Measurements from ENCODE around the gene PRR22.
"Not testable (repeated sequence)": the region's sequence is repeated elsewhere in the genome, so short reads cannot be mapped to it uniquely, and the experiment has no call there.

PRR22 gene

GRCh38 chr19:5790559-5791520 is 6.3 kb upstream of the PRR22 start, which contains the start of gene DUS3L:
DUS3L (minus strand) TSS chr19:5791163; CDS start chr19:5791141, 22 bp downstream.
- peak; percentile 91 for DNase-seq

- no peak for DNase-seq
Measured at GRCh38 chr19:5789886-5790558, 5.5 kb upstream of the PRR22 start.

DNA sequence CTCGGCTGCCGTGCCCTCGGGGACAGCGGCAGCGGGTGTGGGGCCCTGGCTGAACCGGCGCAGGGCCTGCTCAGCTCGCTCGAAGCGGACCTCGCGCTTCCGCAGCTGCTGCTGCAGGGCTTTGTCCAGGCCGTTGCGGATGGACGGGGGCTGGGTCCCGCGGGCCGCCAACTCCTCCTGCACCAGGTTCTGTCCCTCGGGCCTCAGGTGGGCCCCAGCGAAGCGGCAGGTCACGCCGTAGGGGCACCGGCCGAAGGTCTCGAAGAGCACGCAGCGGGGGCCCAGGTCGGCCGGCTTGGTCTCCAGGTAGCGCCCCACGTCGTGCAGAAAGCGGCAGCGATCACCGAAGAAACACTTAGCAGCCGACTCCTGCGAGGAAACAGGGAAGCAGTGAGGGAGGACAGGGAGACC is 4.8 kb upstream of the PRR22 start:
- no peak for DNase-seq

DNA sequence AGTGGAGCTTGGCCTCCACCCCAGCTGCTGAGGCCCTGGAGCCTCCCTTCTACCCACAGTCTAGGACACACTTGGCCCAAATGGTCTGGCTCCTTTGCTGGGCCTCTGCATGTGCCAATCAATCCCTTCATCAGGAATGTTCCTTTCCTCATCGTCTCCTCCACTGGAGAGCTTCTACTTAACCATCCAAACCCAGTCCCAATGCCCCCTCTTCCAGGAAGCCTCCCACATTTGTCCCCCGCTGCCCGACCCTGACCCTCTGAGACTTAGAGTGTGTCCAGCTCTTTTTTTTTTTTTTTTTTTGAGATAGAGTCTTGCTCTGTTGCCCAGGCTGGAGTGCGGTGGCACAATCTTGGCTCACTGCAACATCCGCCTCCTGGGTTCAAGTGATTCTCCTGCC is 3.9 kb upstream of the PRR22 start:
- DNase-seq = no peak

GRCh38 chr19:5787409-5788182 is 3.0 kb upstream of the PRR22 start:
- no peak for DNase-seq

DNA sequence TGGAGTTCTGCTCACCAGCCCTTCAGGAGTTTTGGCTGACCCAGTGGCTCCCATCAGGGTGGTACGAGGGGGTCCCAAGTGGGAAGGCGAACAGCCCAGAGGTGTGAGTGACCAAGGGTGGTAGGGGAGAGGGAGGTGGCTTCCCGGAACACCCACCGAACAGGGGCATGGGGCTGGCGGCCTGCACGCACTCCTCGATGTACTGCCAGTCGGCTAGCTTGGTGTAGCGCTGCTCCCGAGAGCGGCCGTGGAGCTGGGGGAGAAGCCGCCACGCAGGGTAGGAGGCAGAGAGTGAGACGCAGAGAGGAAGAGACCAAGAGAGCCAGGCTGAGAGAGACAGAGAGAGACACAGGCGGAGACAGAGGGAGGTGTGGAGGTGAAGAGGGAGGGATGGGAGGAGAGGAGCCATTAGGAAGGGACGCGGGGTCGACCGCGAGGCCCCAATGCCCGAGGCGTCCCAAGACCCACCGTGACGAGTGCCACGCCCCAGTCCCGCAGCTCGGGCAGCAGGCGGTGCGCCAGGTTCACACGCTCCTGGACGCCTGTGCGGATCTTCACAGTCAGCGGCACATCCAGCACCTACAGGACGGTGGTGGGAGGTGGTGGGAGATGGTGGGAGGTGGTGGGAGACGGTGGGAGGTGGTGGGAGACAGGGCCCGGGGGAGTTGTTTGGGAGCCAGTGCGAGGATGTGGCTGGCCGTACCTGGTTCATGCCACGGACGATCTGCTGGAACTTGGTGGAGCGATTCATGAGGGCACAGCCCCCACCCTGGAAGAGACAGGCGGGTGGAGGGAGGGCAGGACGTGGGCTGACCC is 2.3 kb upstream of the PRR22 start:
- DNase-seq = no peak

GRCh38 chr19:5785423-5785822 is 877 bp upstream of the PRR22 start:
- DNase-seq = no peak

DNA sequence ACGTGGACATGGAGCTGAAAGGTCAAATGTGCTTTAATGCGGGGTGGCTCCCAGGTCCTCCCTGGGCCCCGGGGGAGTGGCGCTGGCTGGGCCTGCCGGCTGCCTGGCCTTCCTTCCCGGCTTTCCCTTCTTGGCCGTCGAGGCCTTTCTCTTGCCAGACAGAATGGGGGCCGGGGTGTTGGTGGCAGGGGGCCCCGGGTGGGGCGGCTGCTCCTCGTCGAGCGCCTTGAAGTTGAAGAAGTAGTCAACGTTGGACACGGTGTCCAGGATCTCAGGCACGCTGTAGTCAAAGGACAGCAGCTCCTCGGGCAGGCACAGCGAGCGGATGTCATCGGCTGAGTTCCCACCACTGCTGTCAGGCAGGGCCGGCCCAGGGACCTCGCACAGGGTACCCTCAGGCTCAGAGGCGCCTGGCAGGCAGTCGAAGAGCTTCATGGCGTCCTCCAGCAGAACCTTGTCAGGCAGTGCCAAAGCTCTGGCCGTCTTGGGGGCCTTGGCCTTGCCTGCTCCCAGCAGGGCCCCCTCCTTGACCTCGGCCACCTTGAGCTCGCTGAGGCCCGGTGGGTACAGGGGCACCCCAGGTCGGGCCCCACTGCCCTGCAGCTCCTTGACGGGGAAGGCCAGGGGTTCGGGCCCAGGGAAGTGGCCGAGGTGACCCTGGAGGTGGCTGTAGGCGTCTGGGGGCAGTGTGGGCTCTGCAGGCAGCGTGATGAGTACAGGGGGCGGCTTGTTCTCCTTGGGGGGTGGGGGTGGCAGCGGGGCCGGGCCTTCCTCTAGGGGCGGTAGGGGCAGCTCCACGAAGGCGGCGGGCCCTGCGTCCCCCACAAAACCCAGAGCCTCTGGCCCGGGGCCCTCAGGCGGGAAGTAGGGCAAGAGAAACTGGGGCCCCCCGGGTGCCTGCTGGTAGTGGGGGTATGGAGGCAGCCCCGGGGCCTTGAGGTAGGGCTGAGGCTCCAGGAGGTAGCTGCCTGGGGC is 1.3 kb downstream of the PRR22 start:
- no peak for DNase-seq

DNA sequence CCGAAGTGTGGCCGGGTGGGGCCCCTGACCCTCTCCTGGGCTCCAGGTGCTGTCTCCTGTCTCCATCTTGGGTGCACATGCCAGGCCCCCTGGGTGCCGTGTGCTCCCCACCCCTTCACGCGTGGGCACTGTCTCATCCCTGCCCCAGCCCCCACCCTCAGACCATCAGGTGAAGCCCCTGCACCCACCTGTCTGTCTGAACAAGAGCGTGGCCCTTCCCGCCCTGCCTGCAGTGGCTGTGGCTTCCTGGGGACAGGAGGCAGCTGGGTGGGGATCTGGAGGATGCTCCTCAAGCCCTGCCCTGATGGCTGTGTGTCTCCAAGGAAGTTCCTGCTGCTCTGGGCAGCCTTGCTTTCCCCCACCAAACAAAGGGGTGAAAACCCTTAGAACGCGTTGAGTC is 2.2 kb downstream of the PRR22 start:
- DNase-seq = no peak

GRCh38 chr19:5780916-5781315 is 3.6 kb downstream of the PRR22 start:
- not testable (repeated sequence) for DNase-seq

- DNase-seq = no peak
Measured at GRCh38 chr19:5778402-5778801, 6.1 kb downstream of the PRR22 start.

- no peak for DNase-seq
Measured at GRCh38 chr19:5775668-5776309, 8.8 kb downstream of the PRR22 start.

DNA sequence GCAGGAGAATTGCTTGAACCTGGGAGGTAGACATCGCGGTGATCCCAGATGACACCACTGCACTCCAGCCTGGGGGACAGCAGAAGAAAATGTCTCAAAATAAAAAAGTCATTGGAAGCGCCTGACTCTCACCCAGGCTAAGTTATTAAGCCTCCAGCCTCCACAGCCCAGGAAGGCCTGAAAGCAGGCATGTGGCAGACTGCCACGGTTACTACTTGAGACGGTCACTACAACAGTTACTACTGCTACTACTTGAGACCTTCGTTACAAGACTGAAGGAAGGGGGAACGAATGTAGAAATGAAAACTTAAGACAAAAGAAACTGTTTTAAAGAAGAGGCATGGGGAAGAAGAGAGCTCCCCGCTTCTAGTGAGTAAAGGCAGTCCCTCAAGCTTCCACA is 9.6 kb downstream of the PRR22 start:
- DNase-seq = no peak

DNA sequence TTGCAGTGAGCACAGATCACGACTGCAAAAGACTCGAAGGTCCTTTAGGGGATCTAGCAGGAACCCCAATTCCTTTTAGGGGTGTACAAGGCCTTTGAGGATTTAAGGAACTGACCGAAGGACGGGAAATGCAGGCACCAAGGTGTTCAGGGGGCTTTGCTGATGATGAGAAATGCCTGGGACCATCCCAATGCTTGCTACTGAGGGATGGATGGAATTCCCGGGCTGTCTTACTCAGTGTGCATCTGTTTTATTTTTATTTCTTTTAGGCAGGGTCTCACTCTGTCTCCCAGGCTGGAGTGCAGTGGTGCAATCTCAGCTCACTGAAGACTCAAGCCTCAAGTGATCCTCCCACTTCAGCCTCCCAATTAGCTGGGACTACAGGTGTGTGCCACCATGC is 11.3 kb downstream of the PRR22 start:
- DNase-seq = no peak

- DNase-seq = no peak
Measured at GRCh38 chr19:5772416-5772815, 12.1 kb downstream of the PRR22 start.

GRCh38 chr19:5767949-5768348 is 16.6 kb downstream of the PRR22 start:
- no peak for DNase-seq

- DNase-seq = no peak
Measured at GRCh38 chr19:5765220-5765619, 19.3 kb downstream of the PRR22 start.

GRCh38 chr19:5762608-5763217 is 21.8 kb downstream of the PRR22 start:
- no peak for DNase-seq

GRCh38 chr19:5753743-5754142 is 30.8 kb downstream of the PRR22 start:
- no peak for DNase-seq

GRCh38 chr19:5751709-5752108 is 32.8 kb downstream of the PRR22 start:
- no peak for DNase-seq

Measured in activated effector memory CD4-positive, alpha-beta T cell treated with Interleukin-2 at 50 U/mL for 16 hours (primary cell).